Measurements from ENCODE around the gene ALDOC. TPM values are rescaled to one million over a fixed set of nuclear protein-coding genes. Genes with fewer than 3 reads are reported as not detected.

Gene ALDOC
- total and polyA plus RNA-seq, 2 donors (not counting 1 experiment from before 2014, with no cell fraction given): 16.7 to 26.6 TPM

GRCh38 chr17:28547623-28548416, 28.9 kb downstream of the ALDOC start:
- CTCF ChIA-PET: interaction anchor here (0.6 to 5.2 kb wide), 12 partner anchors 11 to 99 kb away, joined by 3 to 31 read pairs (median 5); partner anchors contain the start of genes ALDOC and PIGS
- peak overlapping the region; percentile 83 for H3K4me3 Mint-ChIP-seq
- Histone ChIP-seq H3K4me2 (replicated peaks; ENCODE audit: low read depth, low read length, poor library complexity, severe bottlenecking) (peak overlapping the region; percentile 85), H3K27ac (ENCODE audit: low read length in 2 of 2) (peak overlapping the region; percentile 91 to 97), H3K79me2 (ENCODE audit: control insufficient read depth, insufficient read depth, low read length) (peaks cover 11% of the 10 kb centered on the region), H2AFZ (ENCODE audit: insufficient read depth, low read depth, low read length, poor library complexity, severe bottlenecking) (peak overlapping the region; percentile 70), H4K20me1 (ENCODE audit: control insufficient read depth, insufficient read depth, low read length, poor library complexity, severe bottlenecking) (peaks cover 7% of the 10 kb centered on the region), H3K36me3 (replicated peaks in 1 of 2; ENCODE audit: control extremely low read depth in 1 of 2, control insufficient read depth in 1 of 2, extremely low read depth in 1 of 2, insufficient read depth in 2 of 2, low read length in 1 of 2) (peaks cover 0 to 28% of the 10 kb centered on the region in 2 experiments), H3K4me1 (ENCODE audit: control insufficient read depth in 2 of 2, insufficient read depth in 2 of 2, low read length in 2 of 2) (peaks cover 59 to 72% of the 10 kb centered on the region in 2 donors), H3K4me3 (ENCODE audit: control extremely low read depth in 1 of 5, extremely low read depth in 1 of 5, insufficient read depth in 1 of 5, low read depth in 2 of 5, low read length in 4 of 5) (peak overlapping the region in 4 of 5 experiments; percentile 21 to 50 (median 34)), H3K9ac (ENCODE audit: low read length) (peak overlapping the region; percentile 49), H3K9me3 (ENCODE audit: control extremely low read depth in 1 of 3, control insufficient read depth in 2 of 3, insufficient read depth in 1 of 3, low read length in 2 of 3) (no peaks in the 10 kb centered on the region), H3K27me3 (replicated peaks in 1 of 4; ENCODE audit: control extremely low read depth in 1 of 4, control insufficient read depth in 3 of 4, insufficient read depth in 4 of 4, low read length in 3 of 4) (no peaks in the 10 kb centered on the region)
- POLR2A ChIA-PET: interaction anchor here (0.7 to 1.4 kb wide), 5 partner anchors 19 to 347 kb away, joined by 3 to 5 read pairs (median 4); partner anchors contain the start of gene ALDOC
- peak overlapping the region; percentile 96 for H3K27ac Mint-ChIP-seq
- no peak for TF ChIP-seq EZH2 (IDR thresholded peaks at IDR 0.05; ENCODE audit: borderline replicate concordance, insufficient read depth, low read depth, low read length, poor library complexity, severe bottlenecking)
- peak; percentile 76 for TF ChIP-seq CTCF (IDR thresholded peaks at IDR 0.05)
- no peaks in the 10 kb centered on the region for H3K27me3 Mint-ChIP-seq
- ATAC-seq (ENCODE audit: low read depth): peak; percentile 48
- peaks cover 70% of the 10 kb centered on the region for H3K4me1 Mint-ChIP-seq
- intact Hi-C loops (cut with micrococcal nuclease): loop anchor here (1.0 to 2.0 kb wide), 2 partner anchors 51 to 53 kb away; partner anchors contain the start of gene SPAG5
- H3K9me3 Mint-ChIP-seq (ENCODE audit: insufficient read depth): no peaks in the 10 kb centered on the region
- DNase-seq: peak; percentile 89
- WGBS (ENCODE audit: insufficient coverage): 37% methylated on average over 20 of the region's 26 CpGs

All from B cell (primary cell).